Bronchial epithelial cell (primary cell): ENCODE measurements around the gene TNF. TPM values are rescaled to one million over a fixed set of nuclear protein-coding genes. Genes with fewer than 3 reads are reported as not detected.

Experiments
- DNase-seq: peaks from one replicate; pipeline ENCODE4 v3.0.0-alpha.2; 2010; ENCODE audit warnings: low read depth
- FAIRE-seq: peaks from 2 replicates; lab custom pipeline; 2011; peaks lifted over from hg19 to GRCh38; lab: Jason Lieb, UNC
- H3K27me3 ChIP-seq: 2 replicates; pipeline ENCODE4 v1.5.1; 2011; ENCODE audit warnings: low read length; ENCODE audit not compliant: control insufficient read depth, insufficient read depth
- H3K36me3 ChIP-seq: 2 replicates; pipeline ENCODE4 v1.5.1; 2011; ENCODE audit warnings: low read length; ENCODE audit not compliant: control insufficient read depth, insufficient read depth
- H3K4me3 ChIP-seq: 2 replicates; pipeline ENCODE4 v1.5.1; 2011; ENCODE audit warnings: mild to moderate bottlenecking, low read depth, low read length, control low read depth
- total RNA-seq: library from RNA; depleted of rRNA; stranded (reverse); fragments of >200 nt; gene quantifications from 2 replicates; pipeline ENCODE4 v1.2.1, GENCODE V29; 2014
- TF ChIP-seq, protein P1 (sequence below): IDR thresholded peaks from 2 replicates; pipeline ENCODE4 v1.5.1; 2011; ENCODE audit warnings: mild to moderate bottlenecking, moderate library complexity, low read length, control low read depth, inconsistent platforms; ENCODE audit not compliant: insufficient read depth, severe bottlenecking

TNF gene
- total RNA-seq, 1 donor from 2014 or later, result not detected

- H3K4me3 ChIP-seq, result no peak within 1 kb of the TSS
- no peaks in the 10 kb centered on the region for H3K36me3 ChIP-seq
- no peaks in the 10 kb centered on the region for H3K27me3 ChIP-seq
- FAIRE-seq, result no peak
- no peak for DNase-seq
- TF ChIP-seq, protein P1, sequence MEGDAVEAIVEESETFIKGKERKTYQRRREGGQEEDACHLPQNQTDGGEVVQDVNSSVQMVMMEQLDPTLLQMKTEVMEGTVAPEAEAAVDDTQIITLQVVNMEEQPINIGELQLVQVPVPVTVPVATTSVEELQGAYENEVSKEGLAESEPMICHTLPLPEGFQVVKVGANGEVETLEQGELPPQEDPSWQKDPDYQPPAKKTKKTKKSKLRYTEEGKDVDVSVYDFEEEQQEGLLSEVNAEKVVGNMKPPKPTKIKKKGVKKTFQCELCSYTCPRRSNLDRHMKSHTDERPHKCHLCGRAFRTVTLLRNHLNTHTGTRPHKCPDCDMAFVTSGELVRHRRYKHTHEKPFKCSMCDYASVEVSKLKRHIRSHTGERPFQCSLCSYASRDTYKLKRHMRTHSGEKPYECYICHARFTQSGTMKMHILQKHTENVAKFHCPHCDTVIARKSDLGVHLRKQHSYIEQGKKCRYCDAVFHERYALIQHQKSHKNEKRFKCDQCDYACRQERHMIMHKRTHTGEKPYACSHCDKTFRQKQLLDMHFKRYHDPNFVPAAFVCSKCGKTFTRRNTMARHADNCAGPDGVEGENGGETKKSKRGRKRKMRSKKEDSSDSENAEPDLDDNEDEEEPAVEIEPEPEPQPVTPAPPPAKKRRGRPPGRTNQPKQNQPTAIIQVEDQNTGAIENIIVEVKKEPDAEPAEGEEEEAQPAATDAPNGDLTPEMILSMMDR, result no peak
These were observed 3.1 kb upstream of the TNF start, which contains the start of gene LTA for GRCh38 chr6:31572041-31572911. LTA (plus strand) TSS chr6:31572289; CDS start chr6:31572743, 454 bp downstream.

DNA sequence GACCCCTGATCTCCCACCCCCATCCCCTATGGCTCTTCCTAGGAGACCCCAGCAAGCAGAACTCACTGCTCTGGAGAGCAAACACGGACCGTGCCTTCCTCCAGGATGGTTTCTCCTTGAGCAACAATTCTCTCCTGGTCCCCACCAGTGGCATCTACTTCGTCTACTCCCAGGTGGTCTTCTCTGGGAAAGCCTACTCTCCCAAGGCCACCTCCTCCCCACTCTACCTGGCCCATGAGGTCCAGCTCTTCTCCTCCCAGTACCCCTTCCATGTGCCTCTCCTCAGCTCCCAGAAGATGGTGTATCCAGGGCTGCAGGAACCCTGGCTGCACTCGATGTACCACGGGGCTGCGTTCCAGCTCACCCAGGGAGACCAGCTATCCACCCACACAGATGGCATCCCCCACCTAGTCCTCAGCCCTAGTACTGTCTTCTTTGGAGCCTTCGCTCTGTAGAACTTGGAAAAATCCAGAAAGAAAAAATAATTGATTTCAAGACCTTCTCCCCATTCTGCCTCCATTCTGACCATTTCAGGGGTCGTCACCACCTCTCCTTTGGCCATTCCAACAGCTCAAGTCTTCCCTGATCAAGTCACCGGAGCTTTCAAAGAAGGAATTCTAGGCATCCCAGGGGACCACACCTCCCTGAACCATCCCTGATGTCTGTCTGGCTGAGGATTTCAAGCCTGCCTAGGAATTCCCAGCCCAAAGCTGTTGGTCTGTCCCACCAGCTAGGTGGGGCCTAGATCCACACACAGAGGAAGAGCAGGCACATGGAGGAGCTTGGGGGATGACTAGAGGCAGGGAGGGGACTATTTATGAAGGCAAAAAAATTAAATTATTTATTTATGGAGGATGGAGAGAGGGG lies 1.9 kb upstream of the TNF start:
- FAIRE-seq (no peak), DNase-seq (no peak)
- H3K4me3 ChIP-seq, result no peak overlapping the region
- H3K36me3 ChIP-seq, result no peaks in the 10 kb centered on the region
- TF ChIP-seq, protein P1, result no peak
- no peaks in the 10 kb centered on the region for H3K27me3 ChIP-seq

GRCh38 chr6:31574106-31575061 lies 981 bp upstream of the TNF start:
- DNase-seq, result no peak
- TF ChIP-seq, protein P1, result no peak
- Histone ChIP-seq H3K27me3 (no peaks in the 10 kb centered on the region), H3K4me3 (no peak overlapping the region), H3K36me3 (no peaks in the 10 kb centered on the region)
- no peak for FAIRE-seq

DNA sequence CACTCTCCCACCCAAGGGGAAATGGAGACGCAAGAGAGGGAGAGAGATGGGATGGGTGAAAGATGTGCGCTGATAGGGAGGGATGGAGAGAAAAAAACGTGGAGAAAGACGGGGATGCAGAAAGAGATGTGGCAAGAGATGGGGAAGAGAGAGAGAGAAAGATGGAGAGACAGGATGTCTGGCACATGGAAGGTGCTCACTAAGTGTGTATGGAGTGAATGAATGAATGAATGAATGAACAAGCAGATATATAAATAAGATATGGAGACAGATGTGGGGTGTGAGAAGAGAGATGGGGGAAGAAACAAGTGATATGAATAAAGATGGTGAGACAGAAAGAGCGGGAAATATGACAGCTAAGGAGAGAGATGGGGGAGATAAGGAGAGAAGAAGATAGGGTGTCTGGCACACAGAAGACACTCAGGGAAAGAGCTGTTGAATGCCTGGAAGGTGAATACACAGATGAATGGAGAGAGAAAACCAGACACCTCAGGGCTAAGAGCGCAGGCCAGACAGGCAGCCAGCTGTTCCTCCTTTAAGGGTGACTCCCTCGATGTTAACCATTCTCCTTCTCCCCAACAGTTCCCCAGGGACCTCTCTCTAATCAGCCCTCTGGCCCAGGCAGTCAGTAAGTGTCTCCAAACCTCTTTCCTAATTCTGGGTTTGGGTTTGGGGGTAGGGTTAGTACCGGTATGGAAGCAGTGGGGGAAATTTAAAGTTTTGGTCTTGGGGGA lies 754 bp downstream of the TNF start:
- H3K4me3 ChIP-seq, result no peak overlapping the region
- DNase-seq (no peak), FAIRE-seq (no peak)
- TF ChIP-seq, protein P1, result no peak
- no peaks in the 10 kb centered on the region for H3K36me3 ChIP-seq
- no peaks in the 10 kb centered on the region for H3K27me3 ChIP-seq
